Measurements from ENCODE around the gene VTA1. TPM values are rescaled to one million over a fixed set of nuclear protein-coding genes. Genes with fewer than 3 reads are reported as not detected.

VTA1 gene
- total RNA-seq, 2 experiments from 2014 or later = 37.0 to 37.6 TPM

GRCh38 chr6:142266060-142266459 is 119.0 kb downstream of the VTA1 start:
- Mint-ChIP-seq H3K4me1 (no peaks in the 10 kb centered on the region), H3K36me3 (ENCODE audit: low read depth) (no peaks in the 10 kb centered on the region), H3K27me3 (no peaks in the 10 kb centered on the region), H3K9me3 (no peaks in the 10 kb centered on the region), H3K4me3 (no peak overlapping the region), H3K27ac (no peak overlapping the region)
- DNase-seq = no peak
- POLR2A ChIA-PET = no interaction called here
- CTCF ChIA-PET = no interaction called here

- Mint-ChIP-seq H3K27me3 (peaks cover 2% of the 10 kb centered on the region), H3K36me3 (ENCODE audit: low read depth) (no peaks in the 10 kb centered on the region), H3K4me1 (no peaks in the 10 kb centered on the region), H3K4me3 (no peak overlapping the region), H3K9me3 (no peaks in the 10 kb centered on the region), H3K27ac (no peak overlapping the region)
- ChIA-PET POLR2A (no interaction called here), CTCF (no interaction called here)
- no peak for DNase-seq
These were observed 124.4 kb downstream of the VTA1 start for GRCh38 chr6:142271476-142271875.

Other genes starting within 250 kb of the VTA1 start
- gene GJE1, start 14.3 kb upstream of the VTA1 start, total RNA-seq = not detected
- gene NMBR, start 141 bp upstream of the VTA1 start, total RNA-seq = not detected
- gene ADGRG6, start 154.7 kb downstream of the VTA1 start, total RNA-seq = not detected